K562 (cell line): ENCODE results near the gene SIGLEC11. TPM values are rescaled to one million over a fixed set of nuclear protein-coding genes. Genes with fewer than 3 reads are reported as not detected.

Source experiments
- BCL6 ChIP-seq: fragments of 250-450 bp; sonication (Bioruptor Pico); IDR thresholded peaks from 2 replicates; pipeline ENCODE4 v1.4.0; 2020
- CAMTA2 ChIP-seq: fragments of 250-450 bp; sonication (Bioruptor Pico); conservative IDR thresholded peaks from 2 replicates; pipeline ENCODE4 v1.5.1; 2022
- CREB3 ChIP-seq: fragments of 450-650 bp; conservative IDR thresholded peaks from 2 replicates; pipeline ENCODE4 v1.6.1; 2016; ENCODE audit warnings: missing genetic modification characterization, low read depth, mild to moderate bottlenecking, missing compliant biosample characterization, moderate library complexity
- ESRRA ChIP-seq: fragments of 450-650 bp; IDR thresholded peaks from 2 replicates; pipeline ENCODE4 v1.6.1; 2014; ENCODE audit warnings: low read depth, mild to moderate bottlenecking, moderate library complexity, borderline replicate concordance
- FOXJ3 ChIP-seq: sonication (generic); formaldehyde crosslinking; IDR thresholded peaks from 2 replicates; pipeline ENCODE4 v1.4.0; 2020; ENCODE audit warnings: mild to moderate bottlenecking, missing genetic modification reagents
- HCFC1 ChIP-seq: IDR thresholded peaks from 2 replicates; pipeline ENCODE4 v1.6.1; 2012; ENCODE audit warnings: low read depth, low read length, improper control_type of control experiment
- MTA1 ChIP-seq: fragments of 450-650 bp; IDR thresholded peaks from 2 replicates; pipeline ENCODE4 v1.6.1; 2017; ENCODE audit warnings: borderline replicate concordance
- SLC30A9 ChIP-seq: fragments of 250-450 bp; sonication (Bioruptor Pico); IDR thresholded peaks from 2 replicates; pipeline ENCODE4 v1.8.0; 2022; ENCODE audit warnings: mild to moderate bottlenecking, moderate library complexity
- STAT5B ChIP-seq: fragments of 250-450 bp; sonication (Bioruptor Pico); IDR thresholded peaks from 2 replicates; pipeline ENCODE4 v1.8.0; 2021; ENCODE audit warnings: mild to moderate bottlenecking, inconsistent platforms
- ZBTB12 ChIP-seq: fragments of 250-450 bp; sonication (Bioruptor Pico); IDR thresholded peaks from 2 replicates; pipeline ENCODE4 v1.4.0; 2020
- ZKSCAN3 ChIP-seq: fragments of 250-450 bp; sonication (Bioruptor Pico); IDR thresholded peaks from 2 replicates; pipeline ENCODE4 v1.4.0; 2020
- ZNF3 ChIP-seq: fragments of 250-450 bp; sonication (Bioruptor Pico); IDR thresholded peaks from 2 replicates; pipeline ENCODE4 v1.5.0; 2021; ENCODE audit warnings: mild to moderate bottlenecking, moderate library complexity
- ZNF311 ChIP-seq: fragments of 250-450 bp; sonication (Bioruptor Pico); IDR thresholded peaks from 2 replicates; pipeline ENCODE4 v1.4.0; 2020; ENCODE audit warnings: mild to moderate bottlenecking, moderate library complexity
- ZNF354B ChIP-seq: fragments of 250-450 bp; sonication (Bioruptor Pico); IDR thresholded peaks from 2 replicates; pipeline ENCODE4 v1.4.0; 2020
- ZNF431 ChIP-seq: sonication (generic); formaldehyde crosslinking; IDR thresholded peaks from 2 replicates; pipeline ENCODE4 v1.8.0; 2022; ENCODE audit warnings: mild to moderate bottlenecking, missing genetic modification reagents
- ZNF696 ChIP-seq: fragments of 250-450 bp; sonication (Bioruptor Pico); conservative IDR thresholded peaks from 2 replicates; pipeline ENCODE4 v1.4.0; 2020; ENCODE audit warnings: mild to moderate bottlenecking, moderate library complexity
- polyA plus RNA-seq, 8 experiments: library from polyadenylated mRNA; depleted of rRNA in 4 of 8; stranded (reverse) in 5 of 8; unstranded in 3 of 8; fragments of >200 nt; fragmentation: Nextera tagmentation in 2 of 8; fragmentation: Illumina TruSeq in 1 of 8; extraction: Ambion mirVana in 2 of 8; extraction: Trizol in 1 of 8; gene quantifications; 2 replicates each; pipeline versions ENCODE4 v1.2.1 to v1.2.3, GENCODE V29; 2011 to 2014; ENCODE audit warnings: inconsistent platforms in 1 of 8, missing spikeins in 1 of 8
- total RNA-seq, 7 experiments: library from RNA; depleted of rRNA in 6 of 7; stranded (reverse); fragments of >200 nt in 6 of 7; fragmentation: Illumina TruSeq in 2 of 7; extraction: Trizol in 2 of 7; gene quantifications; 2 replicates each; pipeline versions ENCODE4 v1.2.1 to v1.2.3, GENCODE V29; 2011 to 2021; ENCODE audit warnings: low replicate concordance in 1 of 7
- TF ChIP-seq, protein P1 (sequence below): IDR thresholded peaks from 2 replicates; pipeline ENCODE4 v1.6.1; 2012; ENCODE audit warnings: low read depth, low read length, improper control_type of control experiment, borderline replicate concordance
- TF ChIP-seq, protein P2 (sequence below), 2 experiments: IDR thresholded peaks; 2 replicates each; pipeline ENCODE4 v1.6.1; 2011; ENCODE audit warnings: borderline replicate concordance in 1 of 2, control low read depth in 1 of 2, low read depth in 1 of 2, low read length in 1 of 2, mild to moderate bottlenecking in 1 of 2, mixed read lengths in 1 of 2, moderate library complexity in 1 of 2; ENCODE audit not compliant: insufficient read depth in 1 of 2, insufficient read length in 1 of 2, poor library complexity in 1 of 2, severe bottlenecking in 1 of 2; ENCODE audit errors: extremely low read depth in 1 of 2
- TF ChIP-seq, protein P3 (sequence below), 2 experiments: IDR thresholded peaks in 1 of 2; conservative IDR thresholded peaks in 1 of 2; 2 replicates each; pipeline ENCODE4 v1.6.1; 2016; ENCODE audit warnings: low read depth in 2 of 2, mild to moderate bottlenecking in 1 of 2, missing compliant biosample characterization in 1 of 2, missing genetic modification characterization in 1 of 2, moderate library complexity in 1 of 2

The SIGLEC11 gene
- total and polyA plus RNA-seq, 9 of the 15 experiments (the other 6 are each of a cell fraction or from before 2014, with no cell fraction given), result not detected

DNA sequence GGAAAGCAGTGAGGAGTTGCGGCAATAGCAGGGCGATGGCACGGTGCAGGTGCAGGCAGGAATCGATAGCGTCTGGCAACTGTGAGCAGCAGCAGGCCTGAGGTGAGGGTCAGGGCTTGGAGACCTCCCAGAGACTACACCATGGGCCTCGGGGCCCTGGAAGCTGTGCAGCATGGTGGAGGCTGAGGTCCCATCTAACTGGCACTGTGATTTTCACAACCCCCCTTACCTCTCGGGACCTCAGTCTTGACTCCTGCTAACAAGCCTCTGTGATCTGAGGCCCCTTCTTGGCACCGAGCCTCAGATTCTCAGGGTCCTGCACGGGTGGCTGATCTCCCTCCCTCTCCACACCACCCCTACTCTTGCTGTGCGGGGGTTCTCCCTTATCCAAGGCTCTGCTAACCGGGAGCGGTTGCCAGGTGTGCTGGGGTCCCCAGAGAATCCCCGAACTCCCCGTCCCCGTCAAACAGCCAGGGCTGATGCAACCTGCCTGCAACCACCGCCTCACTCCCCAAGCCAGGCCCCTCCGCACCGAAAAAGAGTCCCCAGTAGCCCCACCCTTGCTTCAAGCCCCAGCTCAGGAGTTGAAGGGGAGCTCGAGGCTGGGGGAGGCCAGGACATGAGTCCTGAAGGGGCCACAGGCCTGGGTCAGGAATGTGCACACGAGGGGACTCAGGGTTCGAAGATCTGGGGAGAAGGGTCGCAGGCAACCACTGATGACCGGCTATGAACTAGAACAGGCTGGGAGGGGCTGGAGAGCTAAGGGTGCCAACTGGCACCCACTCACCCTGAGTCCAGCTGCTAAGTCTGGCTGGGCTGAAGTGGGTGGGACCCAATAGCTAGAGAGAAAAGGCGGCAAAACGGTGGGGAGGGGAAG is 36.7 kb downstream of the SIGLEC11 start (continued):
- TF ChIP-seq, protein P1, sequence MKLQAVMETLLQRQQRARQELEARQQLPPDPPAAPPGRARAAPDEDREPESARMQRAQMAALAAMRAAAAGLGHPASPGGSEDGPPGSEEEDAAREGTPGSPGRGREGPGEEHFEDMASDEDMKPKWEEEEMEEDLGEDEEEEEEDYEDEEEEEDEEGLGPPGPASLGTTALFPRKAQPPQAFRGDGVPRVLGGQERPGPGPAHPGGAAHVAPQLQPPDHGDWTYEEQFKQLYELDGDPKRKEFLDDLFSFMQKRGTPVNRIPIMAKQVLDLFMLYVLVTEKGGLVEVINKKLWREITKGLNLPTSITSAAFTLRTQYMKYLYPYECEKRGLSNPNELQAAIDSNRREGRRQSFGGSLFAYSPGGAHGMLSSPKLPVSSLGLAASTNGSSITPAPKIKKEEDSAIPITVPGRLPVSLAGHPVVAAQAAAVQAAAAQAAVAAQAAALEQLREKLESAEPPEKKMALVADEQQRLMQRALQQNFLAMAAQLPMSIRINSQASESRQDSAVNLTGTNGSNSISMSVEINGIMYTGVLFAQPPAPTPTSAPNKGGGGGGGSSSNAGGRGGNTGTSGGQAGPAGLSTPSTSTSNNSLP, result no peak
- TF ChIP-seq ZNF696 (CRISPR knock-in tag) (no peak), STAT5B (CRISPR knock-in tag) (peak; percentile 52; the same call in 1 of the 2 replicates), CREB3 (no peak), SLC30A9 (CRISPR knock-in tag) (no peak), ZBTB12 (CRISPR knock-in tag) (no peak), ZNF3 (CRISPR knock-in tag) (no peak), CAMTA2 (CRISPR knock-in tag) (no peak), FOXJ3 (CRISPR knock-in tag) (no peak), ZNF354B (no peak), MTA1 (peak; percentile 51; the same call in 1 of the 2 replicates), HCFC1 (peak; percentile 27; the same call in 1 of the 2 replicates), BCL6 (CRISPR knock-in tag) (peak; percentile 62), ZNF311 (0 out of 2 replicates have a peak, but pooled peaks have one; percentile 10), ZKSCAN3 (CRISPR knock-in tag) (no peak; the same call in 1 of the 2 replicates), ZNF431 (CRISPR knock-in tag) (no peak), ESRRA (0 out of 2 replicates have a peak, but pooled peaks have one; percentile 21)
- TF ChIP-seq, protein P2, sequence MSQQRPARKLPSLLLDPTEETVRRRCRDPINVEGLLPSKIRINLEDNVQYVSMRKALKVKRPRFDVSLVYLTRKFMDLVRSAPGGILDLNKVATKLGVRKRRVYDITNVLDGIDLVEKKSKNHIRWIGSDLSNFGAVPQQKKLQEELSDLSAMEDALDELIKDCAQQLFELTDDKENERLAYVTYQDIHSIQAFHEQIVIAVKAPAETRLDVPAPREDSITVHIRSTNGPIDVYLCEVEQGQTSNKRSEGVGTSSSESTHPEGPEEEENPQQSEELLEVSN (IDR thresholded peaks at IDR 0.05; ENCODE audit: borderline replicate concordance in 1 of 2, extremely low read depth in 1 of 2, insufficient read depth in 1 of 2, insufficient read length in 1 of 2, low read depth in 1 of 2, low read length in 1 of 2, poor library complexity in 1 of 2, severe bottlenecking in 1 of 2), result no peak
- TF ChIP-seq, protein P3, sequence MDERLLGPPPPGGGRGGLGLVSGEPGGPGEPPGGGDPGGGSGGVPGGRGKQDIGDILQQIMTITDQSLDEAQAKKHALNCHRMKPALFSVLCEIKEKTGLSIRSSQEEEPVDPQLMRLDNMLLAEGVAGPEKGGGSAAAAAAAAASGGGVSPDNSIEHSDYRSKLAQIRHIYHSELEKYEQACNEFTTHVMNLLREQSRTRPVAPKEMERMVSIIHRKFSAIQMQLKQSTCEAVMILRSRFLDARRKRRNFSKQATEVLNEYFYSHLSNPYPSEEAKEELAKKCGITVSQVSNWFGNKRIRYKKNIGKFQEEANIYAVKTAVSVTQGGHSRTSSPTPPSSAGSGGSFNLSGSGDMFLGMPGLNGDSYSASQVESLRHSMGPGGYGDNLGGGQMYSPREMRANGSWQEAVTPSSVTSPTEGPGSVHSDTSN (CRISPR knock-in tag; IDR thresholded peaks at IDR 0.05; ENCODE audit: low read depth), result no peak
- TF ChIP-seq, protein P3 (tag; conservative IDR thresholded peaks at IDR 0.05; ENCODE audit: low read depth), result 0 out of 2 replicates have a peak, but pooled peaks have one; percentile 5
